HG02884 (cell line): ENCODE data around the gene ALPK1.
A peak's percentile ranks its signal among the peaks of the same experiment; 100 is the strongest.

Source experiments
- ATAC-seq: cut with Tn5 transposase; IDR thresholded peaks from one replicate; pipeline ENCODE4 v1.9.1; 2021; ENCODE audit warnings: mild to moderate bottlenecking, moderate library complexity; ENCODE audit not compliant: unreplicated experiment

ALPK1 gene

GRCh38 chr4:112327965-112328733 is 31.0 kb downstream of the ALPK1 start:
- ATAC-seq: peak; percentile 79

- no peak for ATAC-seq
Observed at GRCh38 chr4:112328734-112329130, 31.6 kb downstream of the ALPK1 start.

GRCh38 chr4:112329672-112330375 is 32.7 kb downstream of the ALPK1 start:
- ATAC-seq: no peak

GRCh38 chr4:112330921-112331320 is 33.8 kb downstream of the ALPK1 start:
- ATAC-seq: no peak

DNA sequence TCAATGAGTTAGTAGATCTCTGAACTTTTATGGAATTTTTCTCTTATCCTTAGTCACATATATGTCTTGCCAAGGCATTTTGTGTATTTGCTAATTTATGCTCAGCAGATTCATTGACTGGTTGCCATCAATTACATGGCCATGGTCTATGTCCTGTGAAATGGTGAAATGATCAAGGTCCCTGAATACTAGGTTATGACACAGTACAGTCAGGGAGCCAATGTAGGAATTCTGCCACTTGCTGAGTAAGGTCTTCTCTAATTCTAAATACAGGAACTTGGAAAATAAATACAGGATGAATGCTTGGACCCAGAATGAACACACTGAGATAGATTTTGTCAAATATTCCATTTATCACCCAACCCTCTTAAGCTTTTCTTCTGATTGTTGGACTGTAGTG is 35.2 kb downstream of the ALPK1 start:
- ATAC-seq: no peak

- no peak for ATAC-seq
Observed at GRCh38 chr4:112340023-112340422, 42.9 kb downstream of the ALPK1 start.

- ATAC-seq: no peak
Observed at GRCh38 chr4:112341033-112341432, 43.9 kb downstream of the ALPK1 start.

- no peak for ATAC-seq
Observed at GRCh38 chr4:112343330-112344080, 46.3 kb downstream of the ALPK1 start.

- no peak for ATAC-seq
Observed at GRCh38 chr4:112348488-112349158, 51.5 kb downstream of the ALPK1 start.

DNA sequence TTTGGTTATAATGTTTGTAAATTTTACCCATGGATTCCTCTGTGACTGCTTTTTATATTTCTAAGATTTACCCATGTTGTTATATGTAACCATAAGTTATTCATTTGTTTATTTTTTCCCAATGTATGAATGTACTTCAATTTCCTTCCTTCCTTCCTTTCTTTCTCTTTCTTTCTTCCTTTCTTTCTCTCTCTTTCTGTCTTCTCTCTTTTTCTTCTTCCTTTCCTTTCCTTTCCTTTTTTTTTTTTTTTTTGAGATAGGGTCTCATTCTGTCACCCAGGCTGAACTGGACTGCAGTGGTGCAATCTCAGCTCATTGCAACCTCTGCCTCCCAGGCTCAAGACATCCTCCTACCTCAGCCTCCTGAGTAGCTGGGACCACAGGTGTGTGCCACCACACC is 55.6 kb downstream of the ALPK1 start:
- no peak for ATAC-seq

- no peak for ATAC-seq
Observed at GRCh38 chr4:112355662-112356061, 58.5 kb downstream of the ALPK1 start.

DNA sequence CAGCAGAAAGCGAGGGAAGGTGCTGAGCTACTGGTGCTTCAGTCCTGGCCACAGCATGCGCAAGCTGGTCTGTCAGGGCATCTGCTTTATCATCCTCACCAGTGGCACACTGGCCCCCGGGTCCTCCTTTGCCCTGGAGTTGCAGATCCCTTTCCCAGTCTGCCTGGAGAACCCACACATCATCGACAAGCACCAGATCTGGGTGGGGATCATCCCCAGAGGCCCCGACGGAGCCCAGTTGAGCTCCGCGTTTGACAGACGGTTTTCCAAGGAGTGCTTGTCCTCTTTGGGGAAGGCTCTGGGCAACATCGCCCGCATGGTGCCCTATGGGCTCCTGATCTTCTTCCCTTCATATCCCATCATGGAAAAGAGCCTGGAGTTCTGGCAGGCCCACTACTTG is 60.3 kb downstream of the ALPK1 start:
- no peak for ATAC-seq

DNA sequence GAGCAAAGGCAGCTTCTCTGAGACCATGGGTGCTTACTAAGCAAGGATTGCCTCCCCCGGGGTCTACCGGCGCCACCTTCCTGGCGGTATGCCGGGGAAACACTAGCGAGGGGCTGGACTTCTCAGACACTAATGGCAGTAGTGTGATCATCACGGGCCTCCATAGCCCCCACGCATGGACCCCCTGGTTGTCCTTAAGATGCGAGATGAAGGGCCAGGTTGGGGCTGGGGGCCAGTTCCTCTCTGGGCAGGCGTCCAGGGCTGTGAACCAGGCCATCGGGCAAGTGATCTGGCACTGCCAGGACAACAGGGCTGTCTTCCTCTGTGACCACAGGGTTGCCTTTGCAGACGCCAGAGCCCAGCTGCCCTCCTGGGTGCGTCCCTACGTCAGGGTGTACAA is 60.7 kb downstream of the ALPK1 start:
- ATAC-seq: no peak

GRCh38 chr4:112358415-112358814 is 61.2 kb downstream of the ALPK1 start:
- no peak for ATAC-seq

GRCh38 chr4:112358952-112359749 is 62.0 kb downstream of the ALPK1 start:
- ATAC-seq: no peak

DNA sequence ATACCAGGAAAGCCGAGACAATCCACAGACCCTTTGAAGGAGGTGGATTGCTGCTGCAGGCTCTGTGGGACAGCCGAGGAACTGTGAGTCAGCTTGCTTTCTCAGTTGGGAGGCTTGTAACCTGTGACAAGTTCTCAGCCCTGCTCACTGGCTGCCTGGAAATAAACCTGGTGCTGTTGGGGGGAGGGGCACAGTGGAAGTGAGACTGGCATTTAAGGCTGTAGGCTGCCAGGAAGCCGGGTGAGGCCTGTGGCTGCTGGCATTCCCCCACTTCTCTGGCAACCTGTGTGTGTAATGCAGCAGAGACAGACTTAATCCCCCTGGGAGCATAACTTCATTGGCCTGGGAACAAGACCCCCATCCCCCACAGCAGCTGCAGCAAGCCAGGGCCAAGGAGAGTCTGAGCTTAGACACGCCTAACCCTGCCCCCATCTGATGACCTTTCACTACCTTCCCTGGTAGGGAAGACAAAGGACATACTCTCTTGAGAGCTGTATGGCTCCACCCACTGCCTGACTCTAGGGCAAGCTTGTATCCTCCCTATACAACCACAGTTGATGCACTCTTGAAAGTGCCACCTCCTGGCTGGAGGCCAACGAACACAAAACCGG is 64.1 kb downstream of the ALPK1 start:
- no peak for ATAC-seq

GRCh38 chr4:112370466-112370865 is 73.3 kb downstream of the ALPK1 start:
- no peak for ATAC-seq

DNA sequence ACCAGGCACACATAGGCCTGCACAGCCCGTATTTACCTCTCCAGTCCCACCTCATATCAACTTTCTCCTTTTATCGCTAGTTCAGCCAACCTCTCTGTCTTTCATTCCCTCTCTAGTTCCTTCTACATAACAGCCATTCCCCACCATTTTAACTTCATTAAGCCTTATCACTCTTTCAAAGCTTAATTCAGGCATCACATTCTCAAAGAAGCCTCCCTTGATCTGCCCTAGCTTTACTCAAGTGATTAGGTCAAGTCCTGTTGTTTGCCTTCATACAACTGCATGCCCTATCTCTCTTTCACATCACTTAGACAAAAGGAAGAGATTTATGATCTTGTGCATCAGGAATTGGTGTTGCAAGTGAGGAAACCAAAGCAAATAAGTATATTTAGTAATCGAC is 74.2 kb downstream of the ALPK1 start:
- no peak for ATAC-seq

GRCh38 chr4:112374850-112375249 is 77.7 kb downstream of the ALPK1 start:
- ATAC-seq: no peak

DNA sequence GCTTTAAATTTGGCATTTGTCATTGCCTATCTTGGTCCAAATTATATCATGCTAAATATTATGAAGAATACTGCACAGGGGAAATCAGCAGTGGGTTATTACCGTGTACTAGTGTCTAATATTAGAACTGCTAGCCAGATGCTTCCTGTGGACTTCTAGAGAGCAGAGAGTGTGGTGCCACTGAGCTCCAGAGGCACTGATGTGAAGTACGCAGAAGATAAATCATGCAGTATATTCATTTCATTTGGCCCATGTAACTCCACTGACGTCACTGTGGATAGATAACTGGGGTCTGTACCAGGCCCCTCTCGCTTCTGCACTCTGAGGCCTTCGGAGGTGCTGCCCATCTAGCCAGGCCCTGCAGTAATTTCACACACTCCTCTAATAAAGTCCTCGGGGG is 80.0 kb downstream of the ALPK1 start:
- ATAC-seq: no peak
